IMR-90 (cell line): Measurements from ENCODE around the gene CASP2. TPM values are rescaled to one million over a fixed set of nuclear protein-coding genes. Genes with fewer than 3 reads are reported as not detected.

Source experiments
- ATAC-seq: fragments of 200-7000 bp; cut with Tn5 transposase; 2 replicates; pipeline ENCODE4 v1.9.1; 2020; ENCODE audit warnings: low read depth, mild to moderate bottlenecking, moderate library complexity
- BruUV-seq: library from RNA; stranded (reverse); fragments of 400-500 nt; replicated peaks from 2 replicates; lab custom pipeline; 2021; lab: Mats Ljungman, UMichigan
- CTCF ChIA-PET: fragments of 300-600 bp; formaldehyde crosslinking; extraction: SDS; loops from one replicate; lab custom pipeline; 2021; ENCODE audit warnings: antibody characterized with exemption; lab: Yijun Ruan, JAX
- POLR2A ChIA-PET: fragments of 300-600 bp; sonication (Branson Sonifier 250); formaldehyde crosslinking; loops from one replicate; lab custom pipeline; 2022; ENCODE audit warnings: antibody characterized with exemption; ENCODE audit not compliant: unreplicated experiment; lab: Charles Lee
- DNase-seq: peaks from one replicate; pipeline ENCODE4 v3.0.0; 2013
- H2AFZ ChIP-seq: replicated peaks from 2 replicates; pipeline ENCODE3; 2013; ENCODE audit warnings: low read length, mild to moderate bottlenecking; ENCODE audit not compliant: poor library complexity
- H2AK5ac ChIP-seq: 2 replicates; pipeline ENCODE4 v1.6.1; 2013; ENCODE audit warnings: low read depth, low read length, inconsistent platforms
- H2AK9ac ChIP-seq: replicated peaks from 2 replicates; pipeline ENCODE3; 2013; ENCODE audit warnings: mild to moderate bottlenecking, low read depth, low read length, moderate library complexity; ENCODE audit not compliant: poor library complexity
- H2BK120ac ChIP-seq: 2 replicates; pipeline ENCODE4 v1.6.1; 2013; ENCODE audit warnings: low read depth, low read length, inconsistent platforms
- H2BK15ac ChIP-seq: 3 replicates; pipeline ENCODE4 v1.6.1; 2013; ENCODE audit warnings: low read depth, low read length, inconsistent platforms
- H2BK20ac ChIP-seq: 2 replicates; pipeline ENCODE4 v1.6.1; 2013; ENCODE audit warnings: low read depth, mild to moderate bottlenecking, inconsistent platforms, low read length, moderate library complexity
- H2BK5ac ChIP-seq: 2 replicates; pipeline ENCODE4 v1.6.1; 2013; ENCODE audit warnings: mild to moderate bottlenecking, low read depth, low read length, inconsistent platforms; ENCODE audit not compliant: poor library complexity, severe bottlenecking
- H3K14ac ChIP-seq: replicated peaks from 2 replicates; pipeline ENCODE4 v1.6.1; 2013; ENCODE audit warnings: low read depth, low read length, inconsistent platforms
- H3K18ac ChIP-seq: 2 replicates; pipeline ENCODE4 v1.6.1; 2013; ENCODE audit warnings: low read depth, low read length, control low read depth
- H3K23ac ChIP-seq: 2 replicates; pipeline ENCODE4 v1.6.1; 2013; ENCODE audit warnings: low read depth, low read length, inconsistent platforms
- H3K27ac ChIP-seq: 2 replicates; pipeline ENCODE4 v1.5.1; 2013; ENCODE audit warnings: mild to moderate bottlenecking, control low read depth, low read length; ENCODE audit not compliant: insufficient read depth
- H3K27me3 ChIP-seq: 2 replicates; pipeline ENCODE4 v1.6.1; 2013; ENCODE audit warnings: low read length; ENCODE audit not compliant: control insufficient read depth, insufficient read depth
- H3K36me3 ChIP-seq: 2 replicates; pipeline ENCODE4 v1.6.1; 2013; ENCODE audit warnings: low read length, mixed read lengths; ENCODE audit not compliant: control insufficient read depth, insufficient read depth
- H3K4ac ChIP-seq: 2 replicates; pipeline ENCODE4 v1.6.1; 2013; ENCODE audit warnings: low read depth, low read length, inconsistent platforms
- H3K4me1 ChIP-seq: 2 replicates; pipeline ENCODE4 v1.6.1; 2013; ENCODE audit warnings: low read length, mixed read lengths; ENCODE audit not compliant: control insufficient read depth, insufficient read depth
- H3K4me2 ChIP-seq: 2 replicates; pipeline ENCODE4 v1.6.1; 2013; ENCODE audit warnings: low read depth, mild to moderate bottlenecking, control low read depth, low read length, moderate library complexity
- H3K4me3 ChIP-seq: 2 replicates; pipeline ENCODE4 v1.5.1; 2013; ENCODE audit warnings: low read depth, mild to moderate bottlenecking, control low read depth, low read length, moderate library complexity; ENCODE audit not compliant: insufficient read depth
- H3K56ac ChIP-seq: 2 replicates; pipeline ENCODE4 v1.6.1; 2013; ENCODE audit warnings: low read length, inconsistent platforms; ENCODE audit not compliant: insufficient read depth; ENCODE audit errors: extremely low read depth
- H3K79me1 ChIP-seq, 2 experiments: 2 replicates each; pipeline ENCODE4 v1.6.1; 2013; ENCODE audit warnings: low read length in 2 of 2, inconsistent platforms in 1 of 2, low read depth in 1 of 2
- H3K9ac ChIP-seq: 2 replicates; pipeline ENCODE4 v1.6.1; 2013; ENCODE audit warnings: low read depth, low read length, control low read depth
- H3K9me1 ChIP-seq: 2 replicates; pipeline ENCODE4 v1.6.1; 2013; ENCODE audit warnings: low read length, inconsistent platforms; ENCODE audit not compliant: insufficient read depth
- H3K9me3 ChIP-seq: 2 replicates; pipeline ENCODE4 v1.6.1; 2013; ENCODE audit warnings: low read length; ENCODE audit not compliant: control insufficient read depth, insufficient read depth
- H4K20me1 ChIP-seq: 2 replicates; pipeline ENCODE4 v1.6.1; 2013; ENCODE audit warnings: low read length, inconsistent platforms; ENCODE audit not compliant: insufficient read depth
- H4K5ac ChIP-seq: 2 replicates; pipeline ENCODE4 v1.6.1; 2013; ENCODE audit warnings: mild to moderate bottlenecking, low read depth, low read length, control low read depth
- H4K8ac ChIP-seq, 2 experiments: 2 replicates each; pipeline ENCODE4 v1.6.1; 2013; ENCODE audit warnings: low read depth in 2 of 2, low read length in 2 of 2, control low read depth in 1 of 2, inconsistent platforms in 1 of 2
- H4K91ac ChIP-seq: 2 replicates; pipeline ENCODE4 v1.6.1; 2013; ENCODE audit warnings: low read depth, low read length, inconsistent platforms; ENCODE audit not compliant: insufficient read depth
- CEBPB ChIP-seq: IDR thresholded peaks from 2 replicates; pipeline ENCODE4 v1.6.1; 2012; ENCODE audit warnings: low read depth, low read length, improper control_type of control experiment
- CHD1 ChIP-seq: IDR thresholded peaks from 2 replicates; pipeline ENCODE4 v1.6.1; 2012; ENCODE audit warnings: low read depth, low read length, improper control_type of control experiment
- CTCF ChIP-seq: conservative IDR thresholded peaks from 2 replicates; pipeline ENCODE4 v1.5.1; 2012; ENCODE audit warnings: mild to moderate bottlenecking, low read depth, low read length, improper control_type of control experiment
- FOS ChIP-seq: fragments of 150-350 bp; IDR thresholded peaks from 2 replicates; pipeline ENCODE4 v1.6.1; 2016; ENCODE audit warnings: low read depth, low read length
- MAFK ChIP-seq: IDR thresholded peaks from 2 replicates; pipeline ENCODE4 v1.6.1; 2012; ENCODE audit warnings: low read depth, low read length, improper control_type of control experiment
- NFE2L2 ChIP-seq: fragments of 150-350 bp; IDR thresholded peaks from 2 replicates; pipeline ENCODE4 v1.6.1; 2016; ENCODE audit warnings: low read depth, mild to moderate bottlenecking, low read length
- POLR2A ChIP-seq: IDR thresholded peaks from 2 replicates; pipeline ENCODE4 v1.6.1; 2012; ENCODE audit warnings: mild to moderate bottlenecking, low read depth, low read length
- RAD21 ChIP-seq: IDR thresholded peaks from 2 replicates; pipeline ENCODE4 v1.6.1; 2012; ENCODE audit warnings: low read length, improper control_type of control experiment
- WGBS, 2 experiments: methylation state at CpG; one replicate each; pipeline versions ENCODE4 v1.1.5 to v1.1.7; 2013; ENCODE audit warnings: missing lambda C conversion rate in 2 of 2; ENCODE audit not compliant: insufficient read length in 1 of 2; ENCODE audit errors: extremely low coverage in 2 of 2; 5-methylcytosine and 5-hydroxymethylcytosine counted together
- dilution Hi-C: fragments of 300-500 bp; cut with HindIII; formaldehyde crosslinking; loops from one replicate; pipeline ENCODE4 v1.14.3; 2018; ENCODE audit warnings: low sequenced_read_pairs; ENCODE audit not compliant: unreplicated experiment
- in situ Hi-C: fragments of 300-500 bp; cut with MboI; formaldehyde crosslinking; loops from 3 replicates; pipeline ENCODE4 v1.14.3; 2019; ENCODE audit warnings: low sequenced_read_pairs, inconsistent platforms, mixed read lengths
- intact Hi-C: fragments of 100-400 bp; cut with micrococcal nuclease; formaldehyde crosslinking; loops from 2 replicates; pipeline ENCODE4 v1.10.0; 2022
- polyA plus RNA-seq, 3 experiments: library from polyadenylated mRNA; depleted of rRNA; stranded (reverse); fragments of >200 nt; gene quantifications; 2 replicates each; pipeline ENCODE4 v1.2.3, GENCODE V29; 2012; ENCODE audit warnings: low replicate concordance in 1 of 3
- total RNA-seq: library from RNA; depleted of rRNA; stranded (reverse); fragments of >200 nt; gene quantifications from 2 replicates; pipeline ENCODE4 v1.2.3, GENCODE V29; 2012

CASP2 gene
- total and polyA plus RNA-seq, 2 of the 4 experiments (the other 2 are of a cell fraction) = 15.4 to 25.6 TPM

- dilution Hi-C loops = no loop called here
- CTCF ChIA-PET = no interaction called here
- H4K20me1 ChIP-seq = no peaks in the 10 kb centered on the region
Measured at GRCh38 chr7:143354965-143355364, 66.8 kb downstream of the CASP2 start.

More at GRCh38 chr7:143354965-143355364, 66.8 kb downstream of the CASP2 start:
- no peak overlapping the region for H3K14ac ChIP-seq
- POLR2A ChIA-PET = no interaction called here
- H2AFZ ChIP-seq = no peak overlapping the region
- H3K4me1 ChIP-seq = no peaks in the 10 kb centered on the region
- H3K18ac ChIP-seq = no peak overlapping the region
- H3K79me1 ChIP-seq = no peaks in the 10 kb centered on the region
- no TSS peak for BruUV-seq
- ATAC-seq (no peak), DNase-seq (no peak)
- no peak overlapping the region for H3K4me2 ChIP-seq
- H3K27me3 ChIP-seq = peaks cover 20% of the 10 kb centered on the region
- no peak overlapping the region for H3K56ac ChIP-seq
- peaks cover 2% of the 10 kb centered on the region; the same call in 1 of the 2 replicates for H3K36me3 ChIP-seq
- 57% methylated on average over 1 of the region's 8 CpGs; no CpG with 5 or more reads in 1 of the 2 experiments for WGBS, 2 experiments
- TF ChIP-seq RAD21 (no peak), MAFK (no peak), NFE2L2 (no peak), FOS (no peak), POLR2A (no peak), CHD1 (no peak), CTCF (no peak), CEBPB (no peak)
- H3K9me1 ChIP-seq = no peaks in the 10 kb centered on the region; the same call in 1 of the 2 replicates
- no peak overlapping the region for H4K8ac ChIP-seq
- H4K5ac ChIP-seq = no peak overlapping the region
- in situ Hi-C loops = no loop called here
- H2AK9ac ChIP-seq = no peak overlapping the region
- H2BK20ac ChIP-seq = no peak overlapping the region
- H4K91ac ChIP-seq = no peak overlapping the region
- H3K23ac ChIP-seq = no peak overlapping the region
- intact Hi-C loops = no loop called here
- H3K27ac ChIP-seq = no peak overlapping the region
- H3K4ac ChIP-seq = no peak overlapping the region
- H2BK5ac ChIP-seq = no peak overlapping the region
- no peak overlapping the region for H2AK5ac ChIP-seq
- no peak overlapping the region for H2BK120ac ChIP-seq
- H3K9ac ChIP-seq = no peak overlapping the region
- H3K9me3 ChIP-seq = no peaks in the 10 kb centered on the region
- H2BK15ac ChIP-seq = no peak overlapping the region
- H3K4me3 ChIP-seq = no peak overlapping the region
